ENCODE data around the gene FAM76A. TPM values are rescaled to one million over a fixed set of nuclear protein-coding genes. Genes with fewer than 3 reads are reported as not detected.

The FAM76A gene
- total RNA-seq, 1 experiment from 2014 or later = 9.6 TPM

DNA sequence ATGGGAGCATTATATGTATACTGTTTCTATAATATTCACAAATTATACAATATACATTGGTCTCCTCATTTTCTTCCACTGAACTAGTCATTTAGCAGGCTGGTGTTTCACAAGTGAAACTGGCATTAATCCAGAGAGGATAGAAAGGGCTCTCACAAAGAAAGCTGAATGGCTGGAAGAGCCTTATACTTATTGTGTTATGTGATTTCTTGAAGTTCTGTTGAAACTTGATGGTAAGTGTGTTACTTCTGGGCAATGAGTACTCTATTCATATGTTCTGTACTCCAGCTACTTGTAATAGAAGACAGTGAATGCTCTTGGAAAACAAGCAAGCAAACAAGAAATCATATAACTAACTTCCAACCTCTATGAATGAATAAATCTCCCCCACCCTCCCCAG, 62.1 kb downstream of the FAM76A start:
- ChIA-PET POLR2A (interaction anchor here (1.2 kb wide), 1 partner anchor 12 kb away, joined by 3 read pairs; no protein-coding TSS in a partner anchor), RAD21 (ENCODE audit: low non-redundant PET in 1 of 2, low total read pairs in 2 of 2, uncharacterized antibody in 2 of 2, unreplicated experiment in 2 of 2) (no interaction called here), CTCF (no interaction called here)
- Histone ChIP-seq H3K9ac (ENCODE audit: low read length) (no peak overlapping the region), H3K79me2 (ENCODE audit: insufficient read depth, low read length) (peaks cover 8% of the 10 kb centered on the region; the same call in 1 of the 2 replicates), H3K27ac (ENCODE audit: low read depth, low read length) (no peak overlapping the region), H3K9me3 (ENCODE audit: control insufficient read depth in 1 of 2, insufficient read depth in 1 of 2, low read depth in 1 of 2, low read length in 2 of 2) (no peaks in the 10 kb centered on the region), H2AFZ (ENCODE audit: low read depth, low read length, poor library complexity, severe bottlenecking) (no peak overlapping the region), H3K4me1 (ENCODE audit: control insufficient read depth in 1 of 2, insufficient read depth in 2 of 2, low read length in 2 of 2) (peaks cover 2 to 13% of the 10 kb centered on the region in 2 experiments; a peak in 2 of 4 replicates), H4K20me1 (ENCODE audit: insufficient read depth) (no peaks in the 10 kb centered on the region), H3K27me3 (ENCODE audit: insufficient read depth, low read length) (no peaks in the 10 kb centered on the region), H3K9me2 (ENCODE audit: insufficient read depth) (no peaks in the 10 kb centered on the region), H3K36me3 (ENCODE audit: control insufficient read depth in 1 of 2, insufficient read depth in 2 of 2, low read length in 2 of 2) (peaks cover 2 to 8% of the 10 kb centered on the region in 2 experiments; a peak in 2 of 4 replicates), H3K4me3 (replicated peaks in 1 of 2; ENCODE audit: low read depth in 1 of 2, low read length in 2 of 2) (no peak overlapping the region), H3K4me2 (ENCODE audit: low read length) (no peak overlapping the region)
- no TSS peak for BruUV-seq (replicated peaks)
- DNase-seq (ENCODE audit: low read depth, low spot score) (no peak), ATAC-seq (no peak)
- intact Hi-C loops (cut with micrococcal nuclease) = no loop called here
- TF ChIP-seq ELF1 (IDR thresholded peaks at IDR 0.05; ENCODE audit: borderline replicate concordance, low read depth) = no peak
- TF ChIP-seq JUND (IDR thresholded peaks at IDR 0.05) = no peak
- TF ChIP-seq CEBPB (IDR thresholded peaks at IDR 0.05; ENCODE audit: low read depth) = no peak
- no peak for TF ChIP-seq EZH2 (IDR thresholded peaks at IDR 0.05)
- TF ChIP-seq FOSL1 (IDR thresholded peaks at IDR 0.05; ENCODE audit: low read depth) = no peak
- TF ChIP-seq POLR2A (IDR thresholded peaks at IDR 0.05; ENCODE audit: borderline replicate concordance, extremely low read depth, insufficient read depth, insufficient read length) = no peak
- no peak for TF ChIP-seq ZNF274 (IDR thresholded peaks at IDR 0.05; ENCODE audit: low read depth, low read length)
- no peak for TF ChIP-seq SRF (IDR thresholded peaks at IDR 0.05; ENCODE audit: low read depth)
- TF ChIP-seq SIN3A (IDR thresholded peaks at IDR 0.05; ENCODE audit: low read depth) = no peak
- TF ChIP-seq, protein P1, sequence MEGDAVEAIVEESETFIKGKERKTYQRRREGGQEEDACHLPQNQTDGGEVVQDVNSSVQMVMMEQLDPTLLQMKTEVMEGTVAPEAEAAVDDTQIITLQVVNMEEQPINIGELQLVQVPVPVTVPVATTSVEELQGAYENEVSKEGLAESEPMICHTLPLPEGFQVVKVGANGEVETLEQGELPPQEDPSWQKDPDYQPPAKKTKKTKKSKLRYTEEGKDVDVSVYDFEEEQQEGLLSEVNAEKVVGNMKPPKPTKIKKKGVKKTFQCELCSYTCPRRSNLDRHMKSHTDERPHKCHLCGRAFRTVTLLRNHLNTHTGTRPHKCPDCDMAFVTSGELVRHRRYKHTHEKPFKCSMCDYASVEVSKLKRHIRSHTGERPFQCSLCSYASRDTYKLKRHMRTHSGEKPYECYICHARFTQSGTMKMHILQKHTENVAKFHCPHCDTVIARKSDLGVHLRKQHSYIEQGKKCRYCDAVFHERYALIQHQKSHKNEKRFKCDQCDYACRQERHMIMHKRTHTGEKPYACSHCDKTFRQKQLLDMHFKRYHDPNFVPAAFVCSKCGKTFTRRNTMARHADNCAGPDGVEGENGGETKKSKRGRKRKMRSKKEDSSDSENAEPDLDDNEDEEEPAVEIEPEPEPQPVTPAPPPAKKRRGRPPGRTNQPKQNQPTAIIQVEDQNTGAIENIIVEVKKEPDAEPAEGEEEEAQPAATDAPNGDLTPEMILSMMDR (IDR thresholded peaks at IDR 0.05 in 2 of 3, conservative IDR thresholded peaks at IDR 0.05 in 1 of 3; ENCODE audit: borderline replicate concordance in 1 of 3, insufficient read depth in 1 of 3, low read depth in 2 of 3, low read length in 2 of 3) = no peak
- TF ChIP-seq TCF7L2 (IDR thresholded peaks at IDR 0.05; ENCODE audit: borderline replicate concordance, extremely low read depth, insufficient read depth, insufficient read length) = no peak
- TF ChIP-seq SP1 (IDR thresholded peaks at IDR 0.05; ENCODE audit: low read depth) = no peak
- TF ChIP-seq, protein P2, sequence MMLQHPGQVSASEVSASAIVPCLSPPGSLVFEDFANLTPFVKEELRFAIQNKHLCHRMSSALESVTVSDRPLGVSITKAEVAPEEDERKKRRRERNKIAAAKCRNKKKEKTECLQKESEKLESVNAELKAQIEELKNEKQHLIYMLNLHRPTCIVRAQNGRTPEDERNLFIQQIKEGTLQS (IDR thresholded peaks at IDR 0.05) = no peak
- TF ChIP-seq EZH2phosphoT487 (IDR thresholded peaks at IDR 0.05; ENCODE audit: borderline replicate concordance) = no peak
- TF ChIP-seq, protein P3, sequence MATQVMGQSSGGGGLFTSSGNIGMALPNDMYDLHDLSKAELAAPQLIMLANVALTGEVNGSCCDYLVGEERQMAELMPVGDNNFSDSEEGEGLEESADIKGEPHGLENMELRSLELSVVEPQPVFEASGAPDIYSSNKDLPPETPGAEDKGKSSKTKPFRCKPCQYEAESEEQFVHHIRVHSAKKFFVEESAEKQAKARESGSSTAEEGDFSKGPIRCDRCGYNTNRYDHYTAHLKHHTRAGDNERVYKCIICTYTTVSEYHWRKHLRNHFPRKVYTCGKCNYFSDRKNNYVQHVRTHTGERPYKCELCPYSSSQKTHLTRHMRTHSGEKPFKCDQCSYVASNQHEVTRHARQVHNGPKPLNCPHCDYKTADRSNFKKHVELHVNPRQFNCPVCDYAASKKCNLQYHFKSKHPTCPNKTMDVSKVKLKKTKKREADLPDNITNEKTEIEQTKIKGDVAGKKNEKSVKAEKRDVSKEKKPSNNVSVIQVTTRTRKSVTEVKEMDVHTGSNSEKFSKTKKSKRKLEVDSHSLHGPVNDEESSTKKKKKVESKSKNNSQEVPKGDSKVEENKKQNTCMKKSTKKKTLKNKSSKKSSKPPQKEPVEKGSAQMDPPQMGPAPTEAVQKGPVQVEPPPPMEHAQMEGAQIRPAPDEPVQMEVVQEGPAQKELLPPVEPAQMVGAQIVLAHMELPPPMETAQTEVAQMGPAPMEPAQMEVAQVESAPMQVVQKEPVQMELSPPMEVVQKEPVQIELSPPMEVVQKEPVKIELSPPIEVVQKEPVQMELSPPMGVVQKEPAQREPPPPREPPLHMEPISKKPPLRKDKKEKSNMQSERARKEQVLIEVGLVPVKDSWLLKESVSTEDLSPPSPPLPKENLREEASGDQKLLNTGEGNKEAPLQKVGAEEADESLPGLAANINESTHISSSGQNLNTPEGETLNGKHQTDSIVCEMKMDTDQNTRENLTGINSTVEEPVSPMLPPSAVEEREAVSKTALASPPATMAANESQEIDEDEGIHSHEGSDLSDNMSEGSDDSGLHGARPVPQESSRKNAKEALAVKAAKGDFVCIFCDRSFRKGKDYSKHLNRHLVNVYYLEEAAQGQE (IDR thresholded peaks at IDR 0.05; ENCODE audit: low read depth) = no peak
- TF ChIP-seq RAD21 (IDR thresholded peaks at IDR 0.05; ENCODE audit: low read depth) = no peak
- no peak for TF ChIP-seq YY1 (IDR thresholded peaks at IDR 0.05; ENCODE audit: extremely low read depth, insufficient replicate concordance, low read depth, low read length)
